Measurements from ENCODE around the gene NEUROD6.

Gene NEUROD6

DNA sequence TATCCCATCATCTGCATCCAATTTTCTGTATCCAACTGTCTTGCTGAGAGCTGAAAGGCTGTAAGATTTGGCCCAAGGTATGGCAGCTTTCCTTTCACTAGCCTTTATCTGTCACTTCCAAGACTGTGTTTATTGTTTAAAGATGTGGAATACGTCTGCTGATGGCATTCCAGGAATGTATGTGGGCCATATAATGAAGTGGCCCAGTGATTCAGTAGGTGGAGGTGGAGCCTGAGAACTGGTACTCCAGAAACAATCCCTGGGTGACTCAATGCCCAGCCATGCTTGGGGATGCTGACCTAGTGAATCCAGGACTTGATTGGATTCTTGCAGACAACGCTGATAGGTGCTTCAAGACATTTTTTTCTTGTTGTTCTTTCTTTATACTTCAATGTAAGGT, 13.5 kb downstream of the NEUROD6 start:
- no peak overlapping the region for H3K4me3 ChIP-seq (ENCODE audit: low read depth, low read length)
- TF ChIP-seq MYC (IDR thresholded peaks at IDR 0.05; ENCODE audit: low read depth, low read length) = no peak
- TF ChIP-seq, protein P1, sequence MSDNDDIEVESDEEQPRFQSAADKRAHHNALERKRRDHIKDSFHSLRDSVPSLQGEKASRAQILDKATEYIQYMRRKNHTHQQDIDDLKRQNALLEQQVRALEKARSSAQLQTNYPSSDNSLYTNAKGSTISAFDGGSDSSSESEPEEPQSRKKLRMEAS (IDR thresholded peaks at IDR 0.05; ENCODE audit: low read depth, low read length) = no peak
- TF ChIP-seq, protein P2, sequence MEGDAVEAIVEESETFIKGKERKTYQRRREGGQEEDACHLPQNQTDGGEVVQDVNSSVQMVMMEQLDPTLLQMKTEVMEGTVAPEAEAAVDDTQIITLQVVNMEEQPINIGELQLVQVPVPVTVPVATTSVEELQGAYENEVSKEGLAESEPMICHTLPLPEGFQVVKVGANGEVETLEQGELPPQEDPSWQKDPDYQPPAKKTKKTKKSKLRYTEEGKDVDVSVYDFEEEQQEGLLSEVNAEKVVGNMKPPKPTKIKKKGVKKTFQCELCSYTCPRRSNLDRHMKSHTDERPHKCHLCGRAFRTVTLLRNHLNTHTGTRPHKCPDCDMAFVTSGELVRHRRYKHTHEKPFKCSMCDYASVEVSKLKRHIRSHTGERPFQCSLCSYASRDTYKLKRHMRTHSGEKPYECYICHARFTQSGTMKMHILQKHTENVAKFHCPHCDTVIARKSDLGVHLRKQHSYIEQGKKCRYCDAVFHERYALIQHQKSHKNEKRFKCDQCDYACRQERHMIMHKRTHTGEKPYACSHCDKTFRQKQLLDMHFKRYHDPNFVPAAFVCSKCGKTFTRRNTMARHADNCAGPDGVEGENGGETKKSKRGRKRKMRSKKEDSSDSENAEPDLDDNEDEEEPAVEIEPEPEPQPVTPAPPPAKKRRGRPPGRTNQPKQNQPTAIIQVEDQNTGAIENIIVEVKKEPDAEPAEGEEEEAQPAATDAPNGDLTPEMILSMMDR (IDR thresholded peaks at IDR 0.05; ENCODE audit: low read depth, low read length) = no peak
- no peak for TF ChIP-seq POLR2A (IDR thresholded peaks at IDR 0.05; ENCODE audit: extremely low read depth, insufficient read length)
- DNase-seq (ENCODE audit: low read depth) = no peak

DNA sequence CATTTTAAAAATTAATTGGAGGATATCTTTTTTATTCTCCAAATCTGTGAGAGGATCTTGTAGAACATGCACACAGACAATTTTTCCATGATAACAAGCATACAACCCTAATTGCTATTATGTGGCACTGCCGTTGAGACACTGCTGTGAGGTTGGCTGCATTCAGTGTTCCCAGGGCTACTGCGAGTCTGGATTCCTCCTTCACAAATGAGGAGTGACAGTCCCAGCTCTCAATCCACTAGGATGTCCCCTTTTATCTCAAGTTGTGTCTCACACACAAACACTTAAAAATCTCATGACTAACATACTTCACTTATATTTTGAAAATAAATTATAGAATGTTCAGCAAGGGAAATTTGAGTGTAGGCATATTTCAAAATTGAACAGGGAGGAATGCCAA, 14.1 kb downstream of the NEUROD6 start:
- DNase-seq (ENCODE audit: low read depth) = no peak
- no peak overlapping the region for H3K4me3 ChIP-seq (ENCODE audit: low read depth, low read length)
- TF ChIP-seq, protein P1 (IDR thresholded peaks at IDR 0.05; ENCODE audit: low read depth, low read length) = no peak
- no peak for TF ChIP-seq POLR2A (IDR thresholded peaks at IDR 0.05; ENCODE audit: extremely low read depth, insufficient read length)
- no peak for TF ChIP-seq MYC (IDR thresholded peaks at IDR 0.05; ENCODE audit: low read depth, low read length)
- TF ChIP-seq, protein P2 (IDR thresholded peaks at IDR 0.05; ENCODE audit: low read depth, low read length) = no peak

DNA sequence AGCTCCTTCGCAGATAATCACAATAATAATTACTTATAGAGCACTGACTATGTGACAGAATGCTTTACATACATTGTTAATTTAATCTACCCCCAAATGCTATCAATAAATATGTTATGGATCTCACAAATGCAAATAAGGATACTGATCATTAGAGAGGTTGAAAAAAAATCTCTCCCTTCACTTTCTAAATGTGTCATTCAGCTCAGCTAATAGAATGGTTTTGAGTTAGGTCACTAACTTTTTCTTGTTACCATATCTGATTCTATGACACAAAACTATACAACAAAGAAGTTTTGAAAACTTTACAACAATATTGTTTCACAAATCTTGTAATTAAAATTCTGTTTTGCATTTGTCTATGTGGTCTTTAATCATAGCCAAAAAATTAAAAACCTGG, 17.4 kb downstream of the NEUROD6 start:
- H3K4me3 ChIP-seq (ENCODE audit: low read depth, low read length) = no peak overlapping the region
- no peak for DNase-seq (ENCODE audit: low read depth)
- TF ChIP-seq, protein P1 (IDR thresholded peaks at IDR 0.05; ENCODE audit: low read depth, low read length) = no peak
- no peak for TF ChIP-seq POLR2A (IDR thresholded peaks at IDR 0.05; ENCODE audit: extremely low read depth, insufficient read length)
- no peak for TF ChIP-seq MYC (IDR thresholded peaks at IDR 0.05; ENCODE audit: low read depth, low read length)
- TF ChIP-seq, protein P2 (IDR thresholded peaks at IDR 0.05; ENCODE audit: low read depth, low read length) = no peak

DNA sequence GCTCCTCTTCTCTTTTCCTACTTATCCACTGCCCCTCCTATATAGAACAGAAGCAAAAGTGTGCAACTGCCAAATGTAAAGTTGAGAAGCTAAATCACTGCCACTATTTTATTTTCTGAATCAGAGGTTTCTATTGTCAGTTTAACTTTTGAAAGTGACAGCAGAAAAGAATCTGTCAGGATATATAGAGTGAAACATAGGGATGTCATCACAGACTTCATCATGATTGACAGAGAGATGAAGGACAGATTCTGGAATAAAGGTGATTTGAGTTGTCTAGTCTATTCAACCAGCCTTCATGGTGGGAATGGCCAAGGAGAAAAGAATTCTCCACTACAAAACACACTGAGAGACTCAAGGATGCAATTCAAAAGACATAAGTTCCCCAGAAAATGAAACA, 19.9 kb downstream of the NEUROD6 start:
- H3K4me3 ChIP-seq (ENCODE audit: low read depth, low read length) = no peak overlapping the region
- DNase-seq (ENCODE audit: low read depth) = no peak
- TF ChIP-seq, protein P1 (IDR thresholded peaks at IDR 0.05; ENCODE audit: low read depth, low read length) = no peak
- TF ChIP-seq POLR2A (IDR thresholded peaks at IDR 0.05; ENCODE audit: extremely low read depth, insufficient read length) (no peak), MYC (IDR thresholded peaks at IDR 0.05; ENCODE audit: low read depth, low read length) (no peak)
- TF ChIP-seq, protein P2 (IDR thresholded peaks at IDR 0.05; ENCODE audit: low read depth, low read length) = no peak

DNA sequence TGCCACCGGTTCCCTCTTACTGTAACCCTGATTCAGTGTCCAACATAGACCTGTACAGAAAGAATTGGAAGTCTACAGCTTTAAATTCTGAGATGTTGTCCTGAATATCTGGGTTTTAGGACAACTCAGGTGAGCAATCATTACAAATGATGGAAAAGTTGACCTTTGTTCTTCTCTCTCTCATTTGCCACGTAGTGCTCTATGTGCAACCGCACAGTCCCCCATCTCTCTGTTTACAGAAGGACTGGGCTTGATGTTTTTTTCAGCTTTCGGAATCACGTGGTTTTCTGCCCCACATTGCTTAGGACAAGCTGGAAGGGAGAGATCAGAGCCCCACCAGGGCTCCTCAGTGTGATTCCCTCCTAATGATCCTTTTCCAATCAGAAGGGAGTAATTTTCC, 22.2 kb downstream of the NEUROD6 start:
- DNase-seq (ENCODE audit: low read depth) = no peak
- no peak overlapping the region for H3K4me3 ChIP-seq (ENCODE audit: low read depth, low read length)
- no peak for TF ChIP-seq MYC (IDR thresholded peaks at IDR 0.05; ENCODE audit: low read depth, low read length)
- TF ChIP-seq, protein P1 (IDR thresholded peaks at IDR 0.05; ENCODE audit: low read depth, low read length) = no peak
- TF ChIP-seq, protein P2 (IDR thresholded peaks at IDR 0.05; ENCODE audit: low read depth, low read length) = no peak
- TF ChIP-seq POLR2A (IDR thresholded peaks at IDR 0.05; ENCODE audit: extremely low read depth, insufficient read length) = no peak

DNA sequence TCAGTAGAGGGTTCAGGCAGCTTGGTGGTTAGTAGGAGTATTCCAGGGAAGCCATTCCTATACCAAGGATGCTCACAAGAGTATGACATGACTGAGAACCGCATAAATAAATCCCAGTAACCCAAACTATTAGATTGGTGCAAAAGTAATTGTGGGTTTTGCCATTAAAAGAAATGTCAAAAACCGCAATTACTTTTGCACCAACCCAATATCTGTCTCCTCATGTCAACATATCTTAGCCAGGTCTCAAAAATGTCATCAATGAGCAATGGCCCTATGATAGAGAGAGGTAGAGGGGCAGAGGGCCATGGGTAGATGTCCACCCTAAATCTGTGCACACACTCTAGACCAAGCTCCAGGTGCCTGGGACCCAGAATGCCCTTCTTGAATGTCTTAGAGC, 23.6 kb downstream of the NEUROD6 start:
- TF ChIP-seq POLR2A (IDR thresholded peaks at IDR 0.05; ENCODE audit: extremely low read depth, insufficient read length) (no peak), MYC (IDR thresholded peaks at IDR 0.05; ENCODE audit: low read depth, low read length) (no peak)
- TF ChIP-seq, protein P1 (IDR thresholded peaks at IDR 0.05; ENCODE audit: low read depth, low read length) = no peak
- TF ChIP-seq, protein P2 (IDR thresholded peaks at IDR 0.05; ENCODE audit: low read depth, low read length) = no peak
- no peak for DNase-seq (ENCODE audit: low read depth)
- no peak overlapping the region for H3K4me3 ChIP-seq (ENCODE audit: low read depth, low read length)

All from NB4 (cell line).